Ascending aorta (tissue), 2 donors: Measurements from ENCODE around the gene TEX38. TPM values are rescaled to one million over a fixed set of nuclear protein-coding genes. Genes with fewer than 3 reads are reported as not detected.
"Not testable (repeated sequence)": the region's sequence is repeated elsewhere in the genome, so short reads cannot be mapped to it uniquely, and the experiment has no call there.

Experiments
- DNase-seq, 2 donors: peaks; one replicate each; pipeline ENCODE4 v3.0.0-alpha.2; 2019; ENCODE audit warnings: low spot score in 2 of 2
- H3K27ac ChIP-seq, 2 donors: fragments of 200-600 bp; sonication (generic); one replicate each; pipeline ENCODE4 v1.5.1; 2016 to 2017; ENCODE audit warnings: mild to moderate bottlenecking in 1 of 2
- H3K27me3 ChIP-seq: fragments of 200-600 bp; sonication (generic); one replicate; pipeline ENCODE4 v1.5.1; 2017
- H3K36me3 ChIP-seq, 2 donors: fragments of 200-600 bp; sonication (generic); one replicate each; pipeline ENCODE4 v1.5.1; 2016
- H3K4me1 ChIP-seq, 2 donors: fragments of 200-600 bp; sonication (generic); one replicate each; pipeline ENCODE4 v1.5.1; 2016 to 2017; ENCODE audit warnings: mild to moderate bottlenecking in 1 of 2
- H3K4me3 ChIP-seq, 2 donors: fragments of 200-600 bp; sonication (generic); one replicate each; pipeline ENCODE4 v1.5.1; 2016 to 2017; ENCODE audit warnings: mild to moderate bottlenecking in 1 of 2
- H3K9me3 ChIP-seq, 2 donors: fragments of 200-600 bp; sonication (generic); one replicate each; pipeline ENCODE4 v1.5.1; 2016
- CTCF ChIP-seq, 3 experiments: fragments of 200-600 bp in 2 of 3; fragments of 450-650 bp in 1 of 3; sonication (generic) in 2 of 3; IDR thresholded peaks; one replicate each; pipeline ENCODE4 v1.5.1; 2016 to 2019; ENCODE audit warnings: antibody characterized with exemption in 3 of 3, mild to moderate bottlenecking in 1 of 3, moderate library complexity in 1 of 3
- intact Hi-C: fragments of 100-400 bp; cut with DNase I; formaldehyde crosslinking; loops from one replicate; pipeline ENCODE4 v1.15.1; 2023
- total RNA-seq: library from RNA; depleted of rRNA; stranded (reverse); fragments of >200 nt; gene quantifications from one replicate; pipeline ENCODE4 v1.1.0, GENCODE V29; 2016

Gene TEX38
- total RNA-seq, 1 donor from 2014 or later = not detected

- H3K9me3 ChIP-seq = no peaks in the 10 kb centered on the region
- peaks cover 0 to 4% of the 10 kb centered on the region in 2 donors for H3K4me1 ChIP-seq
- no peak for DNase-seq
- H3K27ac ChIP-seq = no peak overlapping the region
- H3K27me3 ChIP-seq = no peaks in the 10 kb centered on the region
- TF ChIP-seq CTCF (IDR thresholded peaks at IDR 0.05) = no peak
- H3K4me3 ChIP-seq = no peak overlapping the region
- intact Hi-C loops = no loop called here
- H3K36me3 ChIP-seq = peaks cover 44 to 63% of the 10 kb centered on the region in 2 donors
Observed at GRCh38 chr1:46689897-46690296, 18.2 kb downstream of the TEX38 start.

GRCh38 chr1:46690931-46691421 is 19.3 kb downstream of the TEX38 start:
- TF ChIP-seq CTCF (IDR thresholded peaks at IDR 0.05) = no peak
- no peak for DNase-seq
- Histone ChIP-seq H3K27ac (no peak overlapping the region), H3K4me1 (peaks cover 0 to 4% of the 10 kb centered on the region in 2 donors), H3K27me3 (no peaks in the 10 kb centered on the region), H3K36me3 (peaks cover 50 to 62% of the 10 kb centered on the region in 2 donors), H3K9me3 (no peaks in the 10 kb centered on the region), H3K4me3 (no peak overlapping the region)
- intact Hi-C loops = no loop called here

- H3K27ac ChIP-seq = no peak overlapping the region
- peaks cover 52 to 63% of the 10 kb centered on the region in 2 donors for H3K36me3 ChIP-seq
- TF ChIP-seq CTCF (IDR thresholded peaks at IDR 0.05) = no peak
- peaks cover 0 to 2% of the 10 kb centered on the region in 2 donors for H3K4me1 ChIP-seq
- H3K27me3 ChIP-seq = no peaks in the 10 kb centered on the region
- H3K9me3 ChIP-seq = no peaks in the 10 kb centered on the region
- intact Hi-C loops = no loop called here
- no peak for DNase-seq
- no peak overlapping the region for H3K4me3 ChIP-seq
Observed at GRCh38 chr1:46691997-46692790, 20.5 kb downstream of the TEX38 start.

GRCh38 chr1:46692811-46693770 is 21.4 kb downstream of the TEX38 start:
- H3K4me3 ChIP-seq = no peak overlapping the region
- H3K27me3 ChIP-seq = no peaks in the 10 kb centered on the region
- no peak for TF ChIP-seq CTCF (IDR thresholded peaks at IDR 0.05)
- H3K27ac ChIP-seq = no peak overlapping the region
- no peaks in the 10 kb centered on the region for H3K9me3 ChIP-seq
- H3K36me3 ChIP-seq = peaks cover 48 to 59% of the 10 kb centered on the region in 2 donors
- no peaks in the 10 kb centered on the region for H3K4me1 ChIP-seq
- intact Hi-C loops = no loop called here
- DNase-seq = no peak

- intact Hi-C loops, H3K27ac ChIP-seq, H3K9me3 ChIP-seq, H3K27me3 ChIP-seq, DNase-seq, H3K4me1 ChIP-seq, H3K4me3 ChIP-seq: not testable (repeated sequence)
- peaks cover 32 to 55% of the 10 kb centered on the region in 2 donors for H3K36me3 ChIP-seq
Observed at GRCh38 chr1:46694676-46695075, 23.0 kb downstream of the TEX38 start.
